Heart left ventricle (tissue), 13 donors: ENCODE measurements around the gene EXOC3L4.

Experiments used
- POLR2A ChIP-seq, 2 donors: fragments of 450-650 bp; IDR thresholded peaks; one replicate each; pipeline ENCODE4 v1.6.1; 2017; ENCODE audit warnings: antibody characterized with exemption in 2 of 2, mild to moderate bottlenecking in 2 of 2, moderate library complexity in 2 of 2
- TF ChIP-seq, protein P1 (sequence below), 12 donors: fragments of 200-600 bp; sonication (generic) in 4 of 12; IDR thresholded peaks; one replicate each; pipeline versions ENCODE4 v1.5.0 to v1.8.0; 2018 to 2022; ENCODE audit warnings: antibody characterized with exemption in 12 of 12, mild to moderate bottlenecking in 5 of 12
- donor health status: ischemic (EF 13 %, LVEDD 7.1; RV severe dilation, severe dysfunction).
- donor health status: DM: no; HTN: yes; CAD: no.
- donor health status: DM: no; HTN: no; CAD: no.
- donor health status: ischemic (EF 25% LVEDD 6.9; RV normal size, moderate dysfunction).
- donor health status: ischemic (EF 25% LVEDD 5.7; RV mildly dilated, moderate dysfunction).
- donor health status: ischemic (EF 35%, LVEDD 5.7; RV mildly dilated, moderate dysfunction).
- donor health status: nonischemic (EF 11% LVEDD 7.7; RV severe dilation, severe dysfunction).
- donor health status: DM: yes; HTN: yes; CAD: no.
- donor health status: PGD.
- donor health status: ischemic (EF 29% LVEDD 5.4; RV normal size, mild dysfunction).
- donor health status: nonischemic (EF 23%, LVEDD 6.1; RV moderate dilation, normal function).

DNA sequence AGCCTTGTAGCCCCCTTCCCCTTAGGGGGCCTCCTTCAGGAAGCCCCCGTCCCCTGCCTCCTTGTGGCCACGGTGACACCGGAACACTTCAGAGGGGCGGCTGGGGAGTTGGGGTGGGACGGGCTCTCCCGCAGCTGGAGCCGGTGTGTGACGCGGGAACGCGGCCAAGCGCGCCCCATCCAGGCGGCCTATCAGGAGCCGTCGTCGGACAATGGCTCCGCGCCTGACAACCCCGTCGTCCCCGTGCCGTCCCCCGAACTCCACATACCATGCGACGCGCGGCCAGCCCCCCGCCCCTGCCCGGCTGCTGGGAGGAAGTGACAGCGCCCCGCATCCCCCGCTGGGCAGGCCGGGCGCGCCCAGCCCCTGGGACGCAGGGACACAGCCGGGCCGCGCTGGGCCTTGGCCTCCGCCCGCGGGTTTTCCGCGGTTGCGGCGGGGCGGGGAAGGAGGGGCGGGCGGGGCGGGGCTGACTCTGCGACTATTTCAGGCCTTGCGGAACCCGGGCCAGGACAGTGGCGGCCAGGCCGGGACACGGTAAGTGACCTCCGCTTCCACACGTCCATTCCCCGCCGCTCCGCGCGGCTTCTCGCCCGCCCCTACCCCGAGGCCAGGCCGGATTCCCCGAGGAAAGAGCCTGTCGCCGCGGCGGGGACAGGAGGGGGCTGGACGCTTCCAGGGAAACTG is 28.6 kb downstream of the EXOC3L4 start, which contains the start of gene TNFAIP2:
- TF ChIP-seq, protein P1, sequence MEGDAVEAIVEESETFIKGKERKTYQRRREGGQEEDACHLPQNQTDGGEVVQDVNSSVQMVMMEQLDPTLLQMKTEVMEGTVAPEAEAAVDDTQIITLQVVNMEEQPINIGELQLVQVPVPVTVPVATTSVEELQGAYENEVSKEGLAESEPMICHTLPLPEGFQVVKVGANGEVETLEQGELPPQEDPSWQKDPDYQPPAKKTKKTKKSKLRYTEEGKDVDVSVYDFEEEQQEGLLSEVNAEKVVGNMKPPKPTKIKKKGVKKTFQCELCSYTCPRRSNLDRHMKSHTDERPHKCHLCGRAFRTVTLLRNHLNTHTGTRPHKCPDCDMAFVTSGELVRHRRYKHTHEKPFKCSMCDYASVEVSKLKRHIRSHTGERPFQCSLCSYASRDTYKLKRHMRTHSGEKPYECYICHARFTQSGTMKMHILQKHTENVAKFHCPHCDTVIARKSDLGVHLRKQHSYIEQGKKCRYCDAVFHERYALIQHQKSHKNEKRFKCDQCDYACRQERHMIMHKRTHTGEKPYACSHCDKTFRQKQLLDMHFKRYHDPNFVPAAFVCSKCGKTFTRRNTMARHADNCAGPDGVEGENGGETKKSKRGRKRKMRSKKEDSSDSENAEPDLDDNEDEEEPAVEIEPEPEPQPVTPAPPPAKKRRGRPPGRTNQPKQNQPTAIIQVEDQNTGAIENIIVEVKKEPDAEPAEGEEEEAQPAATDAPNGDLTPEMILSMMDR (IDR thresholded peaks at IDR 0.05), result peak in 1 of 12 donors; percentile 8
- TF ChIP-seq POLR2A (IDR thresholded peaks at IDR 0.05), result peak in 1 of 2 donors; percentile 84
